Fibroblast of lung (primary cell): Measurements from ENCODE around the gene GJB3.
A peak's percentile ranks its signal among the peaks of the same experiment; 100 is the strongest.

Source experiments
- CTCF ChIP-seq, 2 donors: IDR thresholded peaks in 1 of 2; conservative IDR thresholded peaks in 1 of 2; 1 replicate in 1 of 2; 2 replicates in 1 of 2; pipeline ENCODE4 v1.5.1; 2011 to 2012; ENCODE audit warnings: low read length in 2 of 2, control low read depth in 1 of 2, inconsistent platforms in 1 of 2, low read depth in 1 of 2, mild to moderate bottlenecking in 1 of 2
- EZH2 ChIP-seq: IDR thresholded peaks from 2 replicates; pipeline ENCODE4 v1.5.1; 2012; ENCODE audit warnings: low read length, control low read depth, mild to moderate bottlenecking; ENCODE audit errors: missing control alignments

GRCh38 chr1:34781071-34781843, at the start of gene GJB3:
- TF ChIP-seq CTCF (conservative IDR thresholded peaks at IDR 0.05 in 1 of 2, IDR thresholded peaks at IDR 0.05 in 1 of 2; ENCODE audit: low read depth in 1 of 2, low read length in 2 of 2) (no peak), EZH2 (peak; percentile 89)
